ENCODE measurements around the gene ZNF410.

DNA sequence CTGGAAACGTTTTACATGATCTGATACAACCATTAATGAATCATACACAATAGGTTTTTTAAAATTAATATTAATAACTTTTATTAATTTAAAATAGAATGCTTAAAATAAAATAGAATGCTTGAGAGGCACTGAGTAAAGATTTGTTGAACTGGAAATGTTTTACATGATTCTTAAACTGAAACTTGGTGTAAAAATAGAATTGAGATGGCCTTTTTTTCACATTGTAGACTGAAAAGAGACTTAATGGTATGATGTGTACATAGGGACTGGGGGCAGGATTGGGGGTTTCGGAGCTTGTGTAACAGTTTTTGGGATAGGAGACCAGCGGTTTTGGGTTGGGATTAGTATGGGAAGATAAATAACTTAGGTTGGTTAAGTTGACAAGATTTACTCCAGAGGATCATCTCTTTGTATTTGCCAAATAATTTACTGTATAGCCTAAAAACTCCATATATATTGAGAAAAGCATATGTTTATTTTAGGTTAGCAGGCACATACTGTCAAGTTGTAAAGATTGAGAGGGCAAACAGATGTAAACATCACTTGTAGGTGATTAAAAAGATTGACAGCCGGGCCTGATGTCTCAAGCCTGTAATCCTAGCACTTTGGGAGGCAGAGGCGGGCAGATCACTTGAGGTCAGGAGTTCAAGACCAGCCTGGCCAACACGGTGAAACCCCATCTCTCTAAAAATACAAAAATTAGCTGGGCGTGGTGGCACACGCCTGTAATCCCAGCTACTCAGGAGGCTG lies 2.0 kb upstream of the ZNF410 start:
- TF ChIP-seq, protein P1, sequence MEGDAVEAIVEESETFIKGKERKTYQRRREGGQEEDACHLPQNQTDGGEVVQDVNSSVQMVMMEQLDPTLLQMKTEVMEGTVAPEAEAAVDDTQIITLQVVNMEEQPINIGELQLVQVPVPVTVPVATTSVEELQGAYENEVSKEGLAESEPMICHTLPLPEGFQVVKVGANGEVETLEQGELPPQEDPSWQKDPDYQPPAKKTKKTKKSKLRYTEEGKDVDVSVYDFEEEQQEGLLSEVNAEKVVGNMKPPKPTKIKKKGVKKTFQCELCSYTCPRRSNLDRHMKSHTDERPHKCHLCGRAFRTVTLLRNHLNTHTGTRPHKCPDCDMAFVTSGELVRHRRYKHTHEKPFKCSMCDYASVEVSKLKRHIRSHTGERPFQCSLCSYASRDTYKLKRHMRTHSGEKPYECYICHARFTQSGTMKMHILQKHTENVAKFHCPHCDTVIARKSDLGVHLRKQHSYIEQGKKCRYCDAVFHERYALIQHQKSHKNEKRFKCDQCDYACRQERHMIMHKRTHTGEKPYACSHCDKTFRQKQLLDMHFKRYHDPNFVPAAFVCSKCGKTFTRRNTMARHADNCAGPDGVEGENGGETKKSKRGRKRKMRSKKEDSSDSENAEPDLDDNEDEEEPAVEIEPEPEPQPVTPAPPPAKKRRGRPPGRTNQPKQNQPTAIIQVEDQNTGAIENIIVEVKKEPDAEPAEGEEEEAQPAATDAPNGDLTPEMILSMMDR (IDR thresholded peaks at IDR 0.05): no peak
- no peak for TF ChIP-seq POLR2A (IDR thresholded peaks at IDR 0.05)

All from testis (tissue), 2 donors.